ENCODE measurements around the gene KRT7.

Gene KRT7

GRCh38 chr12:52200086-52200780 is 32.8 kb upstream of the KRT7 start:
- no peak for DNase-seq

GRCh38 chr12:52200781-52201450 is 32.1 kb upstream of the KRT7 start:
- no peak for DNase-seq

- no peak for DNase-seq
Observed at GRCh38 chr12:52201451-52201839, 31.6 kb upstream of the KRT7 start.

- DNase-seq, result no peak
Observed at GRCh38 chr12:52202361-52203078, 30.5 kb upstream of the KRT7 start.

- DNase-seq, result no peak
Observed at GRCh38 chr12:52203079-52203921, 29.7 kb upstream of the KRT7 start.

GRCh38 chr12:52204095-52204930 is 28.7 kb upstream of the KRT7 start:
- DNase-seq, result no peak

GRCh38 chr12:52204931-52205505 is 28.0 kb upstream of the KRT7 start:
- no peak for DNase-seq

GRCh38 chr12:52205612-52206303 is 27.3 kb upstream of the KRT7 start:
- no peak for DNase-seq

GRCh38 chr12:52206304-52207040 is 26.6 kb upstream of the KRT7 start:
- DNase-seq, result no peak

- DNase-seq, result no peak
Observed at GRCh38 chr12:52207106-52207505, 25.9 kb upstream of the KRT7 start.

- DNase-seq, result no peak
Observed at GRCh38 chr12:52207895-52208294, 25.1 kb upstream of the KRT7 start.

- no peak for DNase-seq
Observed at GRCh38 chr12:52208424-52209165, 24.4 kb upstream of the KRT7 start.

GRCh38 chr12:52209321-52209720 is 23.7 kb upstream of the KRT7 start:
- DNase-seq, result no peak

GRCh38 chr12:52210186-52210924 is 22.7 kb upstream of the KRT7 start:
- no peak for DNase-seq

- no peak for DNase-seq
Observed at GRCh38 chr12:52210925-52211650, 22.0 kb upstream of the KRT7 start.

GRCh38 chr12:52211716-52212585 is 21.1 kb upstream of the KRT7 start:
- no peak for DNase-seq

Data from stimulated activated naive CD4-positive, alpha-beta T cell treated with Interleukin-2 at 50 U/mL for 16 hours (primary cell).